ENCODE data around the gene RNH1. TPM values are rescaled to one million over a fixed set of nuclear protein-coding genes. Genes with fewer than 3 reads are reported as not detected.

RNH1 gene
- polyA plus RNA-seq, 3 donors, result 381 to 445 (median 443) TPM

GRCh38 chr11:455566-456147 lies 51.4 kb downstream of the RNH1 start:
- peaks cover 3 to 7% (median 3%) of the 10 kb centered on the region in 3 donors for H3K27me3 Mint-ChIP-seq (ENCODE audit: low read depth in 3 of 3)
- Histone ChIP-seq H3K79me2 (ENCODE audit: insufficient read depth, low read length) (peaks cover 7% of the 10 kb centered on the region), H3K4me1 (ENCODE audit: control insufficient read depth in 1 of 2, insufficient read depth in 2 of 2, low read length in 2 of 2) (peaks cover 7 to 12% of the 10 kb centered on the region in 2 donors), H4K20me1 (ENCODE audit: insufficient read depth, low read length) (peaks cover 22% of the 10 kb centered on the region), H3K9ac (ENCODE audit: insufficient read depth, low read length, poor library complexity, severe bottlenecking) (no peak overlapping the region), H3K9me3 (replicated peaks in 1 of 2; ENCODE audit: control insufficient read depth in 1 of 2, insufficient read depth in 1 of 2, low read length in 2 of 2) (no peaks in the 10 kb centered on the region), H2AFZ (ENCODE audit: insufficient read depth, low read depth, low read length, poor library complexity, severe bottlenecking) (no peak overlapping the region), H3K4me3 (replicated peaks in 1 of 3; ENCODE audit: low read depth in 2 of 3, low read length in 3 of 3) (no peak overlapping the region), H3K27me3 (ENCODE audit: control insufficient read depth in 2 of 2, insufficient read depth in 2 of 2, low read length in 2 of 2) (no peaks in the 10 kb centered on the region), H3K36me3 (replicated peaks in 1 of 2; ENCODE audit: control insufficient read depth in 1 of 2, insufficient read depth in 2 of 2, low read length in 2 of 2) (peaks cover 12 to 36% of the 10 kb centered on the region in 2 donors), H3K4me2 (replicated peaks; ENCODE audit: extremely low read depth, low read length, poor library complexity, severe bottlenecking) (no peak overlapping the region), H3K27ac (ENCODE audit: low read depth in 1 of 2, low read length in 2 of 2) (no peak overlapping the region)
- no peaks in the 10 kb centered on the region for H3K9me3 Mint-ChIP-seq
- H3K4me3 Mint-ChIP-seq, result no peak overlapping the region
- H3K36me3 Mint-ChIP-seq, result peaks cover 39 to 59% of the 10 kb centered on the region in 2 donors
- WGBS (ENCODE audit: insufficient coverage), result 93% methylated on average over 13 of the region's 23 CpGs
- no peak for TF ChIP-seq CTCF (IDR thresholded peaks at IDR 0.05)
- intact Hi-C loops (cut with micrococcal nuclease), result no loop called here
- H3K27ac Mint-ChIP-seq, result peak overlapping the region in 2 of 7 donors; percentile 6 to 74
- H3K4me1 Mint-ChIP-seq, result peaks cover 24% of the 10 kb centered on the region
- no peak for DNase-seq

DNA sequence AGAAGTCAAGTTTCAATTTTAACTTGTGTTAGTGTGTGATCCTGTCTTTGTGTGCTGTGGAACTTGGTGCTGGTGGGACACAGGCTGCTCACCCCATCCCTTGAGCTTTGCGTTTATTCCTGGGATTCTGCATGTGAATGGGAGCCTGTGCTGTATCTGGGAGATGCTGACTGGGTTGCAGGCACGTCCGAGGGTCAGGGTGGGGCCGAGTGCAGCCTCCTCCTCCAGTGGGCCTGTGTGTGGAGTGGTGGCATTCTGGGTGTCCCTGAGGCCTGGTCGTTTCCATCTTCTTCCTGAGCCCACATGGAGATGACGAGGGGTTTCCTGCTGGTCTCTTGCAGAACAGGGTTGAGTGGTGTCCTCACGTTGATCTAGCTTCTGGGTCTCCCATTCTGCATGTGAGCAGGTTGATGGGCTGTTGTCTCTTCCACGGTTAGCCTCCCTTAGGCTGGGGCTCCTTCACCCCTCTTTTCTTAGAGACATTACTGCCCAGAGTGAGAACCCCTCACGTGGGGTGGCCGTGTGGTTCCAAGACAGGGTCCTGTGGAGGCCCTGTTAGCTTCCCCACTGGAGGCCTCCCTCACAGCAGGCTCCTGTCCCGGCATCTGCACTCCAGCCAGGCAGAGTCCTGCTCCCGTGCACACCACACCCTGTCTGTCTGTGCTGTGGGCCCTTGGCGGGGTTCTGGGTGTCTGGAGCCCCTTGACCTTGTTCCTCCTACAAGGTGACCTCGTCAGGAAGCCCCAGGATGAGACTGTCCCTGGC lies 52.1 kb downstream of the RNH1 start:
- Mint-ChIP-seq H3K27me3 (ENCODE audit: low read depth in 3 of 3) (peaks cover 3 to 7% (median 3%) of the 10 kb centered on the region in 3 donors), H3K36me3 (peaks cover 33 to 53% of the 10 kb centered on the region in 2 donors), H3K4me1 (peaks cover 24% of the 10 kb centered on the region), H3K9me3 (no peaks in the 10 kb centered on the region), H3K27ac (peak overlapping the region in 1 of 7 donors; percentile 10), H3K4me3 (no peak overlapping the region)
- DNase-seq, result no peak
- H3K4me2 ChIP-seq (replicated peaks; ENCODE audit: extremely low read depth, low read length, poor library complexity, severe bottlenecking), result no peak overlapping the region
- H3K4me1 ChIP-seq (ENCODE audit: control insufficient read depth in 1 of 2, insufficient read depth in 2 of 2, low read length in 2 of 2), result peaks cover 7 to 16% of the 10 kb centered on the region in 2 donors
- no peaks in the 10 kb centered on the region for H3K9me3 ChIP-seq (replicated peaks in 1 of 2; ENCODE audit: control insufficient read depth in 1 of 2, insufficient read depth in 1 of 2, low read length in 2 of 2)
- H3K79me2 ChIP-seq (ENCODE audit: insufficient read depth, low read length), result peaks cover 7% of the 10 kb centered on the region
- no peak overlapping the region for H3K4me3 ChIP-seq (replicated peaks in 1 of 3; ENCODE audit: low read depth in 2 of 3, low read length in 3 of 3)
- no peak overlapping the region for H3K9ac ChIP-seq (ENCODE audit: insufficient read depth, low read length, poor library complexity, severe bottlenecking)
- 92% methylated on average over 12 of the region's 14 CpGs for WGBS (ENCODE audit: insufficient coverage)
- intact Hi-C loops (cut with micrococcal nuclease), result no loop called here
- no peaks in the 10 kb centered on the region for H3K27me3 ChIP-seq (ENCODE audit: control insufficient read depth in 2 of 2, insufficient read depth in 2 of 2, low read length in 2 of 2)
- no peak overlapping the region for H2AFZ ChIP-seq (ENCODE audit: insufficient read depth, low read depth, low read length, poor library complexity, severe bottlenecking)
- H4K20me1 ChIP-seq (ENCODE audit: insufficient read depth, low read length), result peaks cover 22% of the 10 kb centered on the region
- no peak overlapping the region for H3K27ac ChIP-seq (ENCODE audit: low read depth in 1 of 2, low read length in 2 of 2)
- H3K36me3 ChIP-seq (replicated peaks in 1 of 2; ENCODE audit: control insufficient read depth in 1 of 2, insufficient read depth in 2 of 2, low read length in 2 of 2), result peaks cover 6 to 30% of the 10 kb centered on the region in 2 donors
- TF ChIP-seq CTCF (IDR thresholded peaks at IDR 0.05), result no peak

Measured in CD14-positive monocyte (primary cell).